Left ventricle myocardium inferior (tissue), 1 donor: ENCODE measurements around the gene RBM7. TPM values are rescaled to one million over a fixed set of nuclear protein-coding genes. Genes with fewer than 3 reads are reported as not detected.

ENCODE experiments used
- DNase-seq: peaks from one replicate; pipeline ENCODE4 v3.0.0-alpha.2; 2020
- H3K27ac ChIP-seq: fragments of 200-600 bp; replicated peaks from 2 replicates; pipeline ENCODE4 v1.8.0; 2021
- H3K27me3 ChIP-seq: fragments of 200-600 bp; 2 replicates; pipeline ENCODE4 v1.8.0; 2021; ENCODE audit warnings: low read depth
- H3K36me3 ChIP-seq: fragments of 200-600 bp; 2 replicates; pipeline ENCODE4 v1.8.0; 2021
- H3K4me1 ChIP-seq: fragments of 200-600 bp; 2 replicates; pipeline ENCODE4 v1.8.0; 2021
- H3K4me3 ChIP-seq: fragments of 200-600 bp; 2 replicates; pipeline ENCODE4 v1.8.0; 2021; ENCODE audit warnings: mild to moderate bottlenecking, moderate library complexity
- H3K9me3 ChIP-seq: fragments of 200-600 bp; replicated peaks from 2 replicates; pipeline ENCODE4 v1.8.0; 2021
- CTCF ChIP-seq: fragments of 200-600 bp; IDR thresholded peaks from 2 replicates; pipeline ENCODE4 v1.8.0; 2021; ENCODE audit warnings: antibody characterized with exemption, mild to moderate bottlenecking, borderline replicate concordance
- intact Hi-C: fragments of 100-400 bp; cut with micrococcal nuclease; formaldehyde crosslinking; loops from one replicate; pipeline ENCODE4 v1.11.0; 2022
- total RNA-seq: library from RNA; stranded (reverse); fragmentation: NEBNext Ultra II Directional; extraction: Animal tissue kit (Norgen Biotek cat#: 25700); gene quantifications from one replicate; pipeline ENCODE4 v1.2.1, GENCODE V29; 2021
- donor health status: DM: no; HTN: yes; CAD: no; lungs with severe emphysema.

Gene RBM7
- total RNA-seq, 1 donor from 2014 or later: 20.9 TPM

- intact Hi-C loops: no loop called here
- no peak overlapping the region for H3K4me3 ChIP-seq
- H3K27me3 ChIP-seq: no peaks in the 10 kb centered on the region
- H3K4me1 ChIP-seq: peaks cover 46% of the 10 kb centered on the region
- peak overlapping the region; percentile 7 for H3K27ac ChIP-seq
- DNase-seq: no peak
- peaks cover 64% of the 10 kb centered on the region for H3K36me3 ChIP-seq
- TF ChIP-seq CTCF: no peak
- no peaks in the 10 kb centered on the region for H3K9me3 ChIP-seq
Measured at GRCh38 chr11:114448749-114449482, 48.5 kb downstream of the RBM7 start.

GRCh38 chr11:114449845-114450244 lies 49.4 kb downstream of the RBM7 start:
- intact Hi-C loops: no loop called here
- TF ChIP-seq CTCF: no peak
- DNase-seq: no peak
- Histone ChIP-seq H3K4me3 (no peak overlapping the region), H3K4me1 (peaks cover 37% of the 10 kb centered on the region), H3K27me3 (no peaks in the 10 kb centered on the region), H3K9me3 (no peaks in the 10 kb centered on the region), H3K27ac (no peak overlapping the region), H3K36me3 (peaks cover 54% of the 10 kb centered on the region)

DNA sequence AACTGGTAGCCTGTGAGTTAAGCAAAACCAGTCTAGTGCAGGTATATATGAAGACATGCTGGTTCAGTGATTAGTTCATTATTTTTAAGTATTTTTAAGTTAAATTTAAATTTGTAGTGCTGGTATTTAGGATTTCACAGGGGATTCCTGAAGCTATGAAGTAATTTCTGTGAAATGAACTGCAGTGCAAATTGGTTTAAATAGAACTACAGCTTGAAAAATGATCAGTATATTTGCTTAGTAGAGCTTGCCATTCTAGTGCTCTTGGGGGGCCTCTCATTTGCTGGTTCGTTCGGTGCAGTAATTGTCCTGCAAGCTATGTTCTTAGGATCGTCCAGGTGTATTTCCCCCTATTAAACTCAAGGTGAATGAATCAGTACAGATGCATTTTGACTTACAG lies 51.9 kb downstream of the RBM7 start:
- no peak for DNase-seq
- Histone ChIP-seq H3K4me1 (peaks cover 29% of the 10 kb centered on the region), H3K36me3 (peaks cover 51% of the 10 kb centered on the region)

More for the DNA sequence above, 51.9 kb downstream of the RBM7 start:
- no peak overlapping the region for H3K27ac ChIP-seq
- no peaks in the 10 kb centered on the region for H3K9me3 ChIP-seq
- intact Hi-C loops: no loop called here
- TF ChIP-seq CTCF: no peak
- no peak overlapping the region for H3K4me3 ChIP-seq
- no peaks in the 10 kb centered on the region for H3K27me3 ChIP-seq

Other genes with a start within 250 kb of the RBM7 start
- gene NNMT, start 104.3 kb upstream of the RBM7 start, total RNA-seq: 32.6 TPM
- gene C11orf71, start 155 bp upstream of the RBM7 start, total RNA-seq: 10.5 TPM
- 182 TPM for gene REXO2, start 38.8 kb downstream of the RBM7 start, total RNA-seq
- gene NXPE1, start 159.2 kb downstream of the RBM7 start, total RNA-seq: not detected
- gene NXPE4, start 195.1 kb downstream of the RBM7 start, total RNA-seq: not detected